CD4-positive, CD25-positive, alpha-beta regulatory T cell (primary cell): ENCODE data around the gene MLLT10. TPM values are rescaled to one million over a fixed set of nuclear protein-coding genes. Genes with fewer than 3 reads are reported as not detected.

Experiments
- ATAC-seq, 2 donors: fragments of 150-1000 bp; cut with Tn5 transposase; one replicate each; pipeline ENCODE4 v1.10.0; 2021; ENCODE audit warnings: low read depth in 2 of 2, moderate number of reproducible peaks in 2 of 2, moderate library complexity in 1 of 2
- DNase-seq, 3 donors: peaks; one replicate each; pipeline versions ENCODE4 v3.0.0 to v3.0.0-alpha.2; 2012 to 2022; ENCODE audit warnings: mixed read lengths in 1 of 3
- H3K27ac ChIP-seq: one replicate; pipeline ENCODE4 v1.7.0; 2013; ENCODE audit warnings: mild to moderate bottlenecking, low read length; ENCODE audit not compliant: insufficient read depth, poor library complexity, severe bottlenecking
- H3K27me3 ChIP-seq: one replicate; pipeline ENCODE4 v1.7.0; 2013; ENCODE audit warnings: low read length; ENCODE audit not compliant: control insufficient read depth, insufficient read depth
- H3K36me3 ChIP-seq: one replicate; pipeline ENCODE4 v1.7.0; 2013; ENCODE audit warnings: mild to moderate bottlenecking, low read length, moderate library complexity; ENCODE audit not compliant: control insufficient read depth, insufficient read depth
- H3K4me1 ChIP-seq: 2 replicates; pipeline ENCODE4 v1.7.0; 2013; ENCODE audit warnings: mild to moderate bottlenecking, low read length; ENCODE audit not compliant: insufficient read depth, control insufficient read depth, poor library complexity, severe bottlenecking
- H3K4me3 ChIP-seq: one replicate; pipeline ENCODE4 v1.7.0; 2013; ENCODE audit warnings: low read depth, mild to moderate bottlenecking, low read length, moderate library complexity
- H3K9me3 ChIP-seq, 2 experiments: 1 replicate in 1 of 2; 2 replicates in 1 of 2; pipeline ENCODE4 v1.7.0; 2013; ENCODE audit warnings: low read length in 2 of 2, mild to moderate bottlenecking in 1 of 2, moderate library complexity in 1 of 2; ENCODE audit not compliant: control insufficient read depth in 2 of 2
- H3K27ac Mint-ChIP-seq, 3 donors: one replicate each; pipeline ENCODE4 v1.8.0; 2020 to 2022; ENCODE audit warnings: mild to moderate bottlenecking in 3 of 3, mixed read lengths in 3 of 3, moderate library complexity in 2 of 3
- H3K27me3 Mint-ChIP-seq: one replicate; pipeline ENCODE4 v1.8.0; 2022; ENCODE audit warnings: mild to moderate bottlenecking, mixed read lengths
- H3K36me3 Mint-ChIP-seq: one replicate; pipeline ENCODE4 v1.8.0; 2020; ENCODE audit warnings: mixed read lengths
- H3K4me1 Mint-ChIP-seq, 4 donors: one replicate each; pipeline ENCODE4 v1.8.0; 2020 to 2022; ENCODE audit warnings: mixed read lengths in 4 of 4, mild to moderate bottlenecking in 1 of 4
- H3K4me3 Mint-ChIP-seq, 4 donors: one replicate each; pipeline ENCODE4 v1.8.0; 2020 to 2022; ENCODE audit warnings: mild to moderate bottlenecking in 4 of 4, mixed read lengths in 4 of 4, moderate library complexity in 3 of 4
- H3K9me3 Mint-ChIP-seq, 7 donors: one replicate each; pipeline ENCODE4 v1.8.0; 2020 to 2022; ENCODE audit warnings: mixed read lengths in 7 of 7, mild to moderate bottlenecking in 3 of 7, moderate library complexity in 2 of 7
- polyA plus RNA-seq, 4 donors: library from polyadenylated mRNA; unstranded; fragments of 300-500 nt; fragmentation: Illumina TruSeq; gene quantifications; one replicate each; pipeline ENCODE4 v1.2.3, GENCODE V29; 2021
- total RNA-seq: library from RNA; stranded (reverse); gene quantifications from one replicate; pipeline ENCODE4 v1.2.3, GENCODE V29; 2022

Gene MLLT10
- total and polyA plus RNA-seq, 5 donors from 2014 or later, result 5.8 to 81.9 (median 8.1) TPM

GRCh38 chr10:21520509-21520908, 13.5 kb upstream of the MLLT10 start:
- Mint-ChIP-seq H3K4me1 (peaks cover 31 to 51% (median 43%) of the 10 kb centered on the region in 4 donors), H3K27ac (no peak overlapping the region), H3K27me3 (peaks cover 75% of the 10 kb centered on the region), H3K9me3 (peaks cover 0 to 2% (median 0%) of the 10 kb centered on the region in 7 donors), H3K4me3 (peak overlapping the region in 2 of 4 donors; percentile 77 to 93), H3K36me3 (no peaks in the 10 kb centered on the region)
- Histone ChIP-seq H3K4me1 (peaks cover 46% of the 10 kb centered on the region), H3K27me3 (peaks cover 47% of the 10 kb centered on the region), H3K4me3 (no peak overlapping the region), H3K9me3 (no peaks in the 10 kb centered on the region), H3K36me3 (no peaks in the 10 kb centered on the region), H3K27ac (no peak overlapping the region)
- no peak for ATAC-seq
- no peak for DNase-seq

DNA sequence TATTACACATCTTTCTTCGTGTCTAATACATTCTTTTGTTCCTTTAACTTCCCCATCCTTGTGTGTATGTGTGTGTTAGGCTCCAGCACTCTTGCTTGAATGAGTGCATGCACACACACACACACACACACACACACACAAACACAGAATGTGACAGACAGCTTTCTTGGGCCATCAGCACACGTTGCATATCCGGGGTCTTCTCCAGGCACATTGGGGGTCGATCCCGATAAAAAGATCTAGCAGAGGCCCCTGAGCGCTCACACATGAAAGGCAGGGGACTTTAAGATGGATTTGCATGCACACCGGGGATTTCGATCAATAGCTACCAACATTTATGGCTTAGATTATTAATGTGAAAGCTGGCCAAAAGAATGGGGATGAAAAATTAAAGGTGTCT, 13.1 kb upstream of the MLLT10 start:
- no peak overlapping the region for H3K4me3 ChIP-seq
- no peaks in the 10 kb centered on the region for H3K9me3 ChIP-seq
- no peaks in the 10 kb centered on the region for H3K36me3 ChIP-seq
- H3K27me3 ChIP-seq, result peaks cover 43% of the 10 kb centered on the region
- H3K9me3 Mint-ChIP-seq, result peaks cover 0 to 2% (median 0%) of the 10 kb centered on the region in 7 donors
- peaks cover 49% of the 10 kb centered on the region for H3K4me1 ChIP-seq
- H3K4me3 Mint-ChIP-seq, result peak overlapping the region in 2 of 4 donors; percentile 77 to 93
- H3K4me1 Mint-ChIP-seq, result peaks cover 27 to 48% (median 42%) of the 10 kb centered on the region in 4 donors
- DNase-seq (no peak), ATAC-seq (no peak)
- H3K36me3 Mint-ChIP-seq, result no peaks in the 10 kb centered on the region
- no peak overlapping the region for H3K27ac ChIP-seq
- H3K27ac Mint-ChIP-seq, result no peak overlapping the region
- peaks cover 73% of the 10 kb centered on the region for H3K27me3 Mint-ChIP-seq

DNA sequence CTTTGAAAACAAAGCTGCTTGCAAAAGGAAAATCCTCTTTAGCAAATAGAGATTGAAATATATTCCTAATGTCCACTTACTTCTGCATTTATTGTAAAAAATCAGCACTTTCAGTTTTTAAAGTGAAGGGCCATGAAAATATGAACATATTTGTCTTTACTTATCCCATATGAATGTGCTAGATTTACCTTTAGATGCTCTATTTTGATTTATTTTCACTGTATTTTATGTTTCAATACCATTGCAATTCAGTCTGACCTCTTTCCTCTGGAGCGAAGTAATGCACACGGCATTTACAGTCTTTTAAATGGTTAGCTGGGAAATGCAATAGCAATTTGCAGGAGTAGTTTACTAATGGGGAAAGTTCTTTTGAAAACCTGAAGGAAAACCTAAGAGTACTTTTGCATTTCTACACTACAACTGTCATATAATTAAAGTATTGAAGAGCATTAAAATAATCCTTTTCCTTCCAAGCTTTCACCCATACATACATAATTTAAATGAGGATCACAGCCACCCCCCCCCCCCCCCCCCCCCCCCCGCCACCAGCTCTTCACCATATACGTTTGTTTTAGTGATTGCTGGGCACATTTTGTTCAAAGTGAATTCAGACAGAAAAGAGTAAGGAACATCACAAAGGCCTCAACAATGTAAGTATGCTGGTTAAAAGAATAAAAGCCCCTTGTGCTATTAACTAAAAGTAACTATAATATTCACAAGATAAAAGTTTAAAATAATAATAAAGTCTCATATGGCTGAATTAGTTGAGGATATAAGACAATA, 12.1 kb upstream of the MLLT10 start:
- H3K9me3 ChIP-seq, result no peaks in the 10 kb centered on the region
- peaks cover 0 to 2% (median 0%) of the 10 kb centered on the region in 7 donors for H3K9me3 Mint-ChIP-seq
- H3K27me3 ChIP-seq, result peaks cover 46% of the 10 kb centered on the region
- peak overlapping the region in 1 of 4 donors; percentile 0 for H3K4me3 Mint-ChIP-seq
- H3K27me3 Mint-ChIP-seq, result peaks cover 76% of the 10 kb centered on the region
- H3K4me3 ChIP-seq, result no peak overlapping the region
- H3K4me1 ChIP-seq, result peaks cover 53% of the 10 kb centered on the region
- peaks cover 30 to 52% (median 43%) of the 10 kb centered on the region in 4 donors for H3K4me1 Mint-ChIP-seq
- no peak overlapping the region for H3K27ac ChIP-seq
- DNase-seq (no peak), ATAC-seq (no peak)
- H3K36me3 Mint-ChIP-seq, result no peaks in the 10 kb centered on the region
- H3K36me3 ChIP-seq, result no peaks in the 10 kb centered on the region
- peak overlapping the region in 1 of 3 donors; percentile 57 for H3K27ac Mint-ChIP-seq

DNA sequence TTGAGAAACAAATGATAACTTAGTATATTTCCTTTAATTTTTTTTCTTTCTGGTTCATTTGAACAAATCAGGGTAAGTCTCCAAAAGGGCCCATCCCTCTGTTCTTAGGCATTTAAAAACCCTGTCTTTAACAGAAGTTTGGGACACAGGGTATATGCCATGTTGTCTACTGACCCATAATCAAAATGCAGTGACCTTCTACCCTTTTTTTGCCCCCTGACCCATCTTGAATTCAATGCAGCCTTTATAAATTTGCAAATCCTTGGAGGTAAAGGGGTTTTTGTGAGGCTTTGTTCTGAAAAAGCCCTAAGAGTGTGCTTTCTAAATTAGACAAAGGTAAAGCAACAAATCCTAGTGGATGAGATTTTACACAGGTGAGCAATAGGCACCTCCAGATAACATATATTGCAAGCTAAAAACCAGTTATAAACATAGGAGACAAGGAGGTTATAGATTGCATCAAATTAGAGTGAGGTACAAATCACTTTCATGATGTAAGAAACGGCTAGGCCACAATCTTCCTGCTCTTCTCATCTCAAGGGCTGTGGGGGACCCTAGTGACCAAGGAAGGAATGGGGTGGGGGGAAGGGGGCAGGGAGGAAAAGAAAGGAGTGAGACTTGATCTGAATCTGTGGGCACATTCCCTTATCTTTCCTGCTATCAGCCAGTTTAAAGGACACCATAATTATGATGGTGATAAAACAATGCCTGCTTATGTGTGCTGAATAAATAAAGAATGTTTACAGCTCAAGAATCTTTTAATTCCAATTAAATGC, 11.2 kb upstream of the MLLT10 start:
- Histone ChIP-seq H3K4me3 (no peak overlapping the region), H3K27ac (no peak overlapping the region), H3K4me1 (peaks cover 53% of the 10 kb centered on the region), H3K9me3 (no peaks in the 10 kb centered on the region), H3K36me3 (no peaks in the 10 kb centered on the region), H3K27me3 (peaks cover 45% of the 10 kb centered on the region)
- Mint-ChIP-seq H3K9me3 (peaks cover 0 to 3% (median 0%) of the 10 kb centered on the region in 7 donors), H3K27me3 (peaks cover 77% of the 10 kb centered on the region), H3K36me3 (no peaks in the 10 kb centered on the region), H3K4me1 (peaks cover 31 to 51% (median 41%) of the 10 kb centered on the region in 4 donors), H3K27ac (no peak overlapping the region), H3K4me3 (peak overlapping the region in 2 of 4 donors; percentile 69 to 79)
- DNase-seq, result no peak
- ATAC-seq, result no peak

DNA sequence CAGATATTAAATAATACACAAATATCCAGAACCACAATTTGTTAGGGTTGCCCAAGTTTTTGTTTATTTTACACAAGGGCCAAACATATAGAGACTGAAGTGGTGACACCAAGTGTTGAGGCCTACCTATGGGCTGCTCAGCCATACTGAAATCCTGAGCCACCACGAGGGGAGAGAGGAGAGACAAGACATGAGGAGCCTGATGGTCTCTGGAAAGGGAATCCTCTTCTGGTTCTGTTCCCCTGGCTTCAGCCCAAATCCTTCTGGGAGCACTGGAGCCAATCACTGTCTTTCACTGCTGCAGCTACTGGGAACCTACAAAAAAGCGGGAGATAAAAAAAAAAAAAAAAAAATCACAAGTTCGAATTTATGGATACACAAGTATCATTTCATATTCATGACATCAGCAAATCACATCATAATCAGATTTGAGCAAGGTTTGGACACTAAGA, 10.4 kb upstream of the MLLT10 start:
- DNase-seq (no peak), ATAC-seq (no peak)
- no peak overlapping the region for H3K4me3 ChIP-seq
- Mint-ChIP-seq H3K27ac (no peak overlapping the region), H3K27me3 (peaks cover 77% of the 10 kb centered on the region), H3K36me3 (no peaks in the 10 kb centered on the region), H3K9me3 (peaks cover 0 to 3% (median 0%) of the 10 kb centered on the region in 7 donors), H3K4me1 (peaks cover 25 to 47% (median 37%) of the 10 kb centered on the region in 4 donors), H3K4me3 (peak overlapping the region in 1 of 4 donors; percentile 79)
- H3K4me1 ChIP-seq, result peaks cover 46% of the 10 kb centered on the region
- no peaks in the 10 kb centered on the region for H3K9me3 ChIP-seq
- H3K27me3 ChIP-seq, result peaks cover 39% of the 10 kb centered on the region
- H3K27ac ChIP-seq, result no peak overlapping the region
- no peaks in the 10 kb centered on the region for H3K36me3 ChIP-seq

DNA sequence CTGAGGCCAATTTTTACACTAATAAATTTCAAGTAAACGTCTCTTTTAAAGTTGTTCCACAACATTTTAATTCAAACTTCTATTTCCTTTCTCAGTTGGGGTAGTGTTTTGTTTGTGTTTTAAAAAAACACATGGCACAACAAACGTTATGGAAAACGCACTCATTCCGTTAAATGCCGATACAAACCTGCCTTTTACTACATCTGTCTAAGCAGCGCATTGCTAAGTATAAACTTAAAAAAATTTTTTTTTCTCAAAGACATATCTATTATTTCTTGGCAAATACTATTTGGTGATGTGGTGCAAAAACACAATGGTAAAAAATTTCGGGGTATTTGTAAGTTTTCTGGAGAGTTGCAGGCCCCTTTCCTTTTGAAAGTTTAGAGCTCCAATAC, 9.9 kb upstream of the MLLT10 start:
- DNase-seq, result no peak
- no peaks in the 10 kb centered on the region for H3K36me3 ChIP-seq
- Mint-ChIP-seq H3K36me3 (no peaks in the 10 kb centered on the region), H3K9me3 (peaks cover 0 to 3% (median 0%) of the 10 kb centered on the region in 7 donors), H3K27me3 (peaks cover 76% of the 10 kb centered on the region), H3K4me3 (peak overlapping the region in 2 of 4 donors; percentile 65 to 87), H3K27ac (no peak overlapping the region), H3K4me1 (peaks cover 24 to 44% (median 34%) of the 10 kb centered on the region in 4 donors)
- peaks cover 41% of the 10 kb centered on the region for H3K4me1 ChIP-seq
- H3K4me3 ChIP-seq, result no peak overlapping the region
- no peak for ATAC-seq
- H3K27me3 ChIP-seq, result peaks cover 37% of the 10 kb centered on the region
- H3K9me3 ChIP-seq, result no peaks in the 10 kb centered on the region
- H3K27ac ChIP-seq, result no peak overlapping the region

GRCh38 chr10:21524526-21525366, 9.3 kb upstream of the MLLT10 start:
- Mint-ChIP-seq H3K36me3 (no peaks in the 10 kb centered on the region), H3K27ac (peak overlapping the region; percentile 95 to 97 (median 95)), H3K27me3 (peaks cover 75% of the 10 kb centered on the region), H3K9me3 (peaks cover 0 to 3% (median 0%) of the 10 kb centered on the region in 7 donors), H3K4me1 (peaks cover 21 to 38% (median 30%) of the 10 kb centered on the region in 4 donors), H3K4me3 (peak overlapping the region; percentile 87 to 97 (median 92))
- H3K36me3 ChIP-seq, result no peaks in the 10 kb centered on the region
- no peak for DNase-seq
- ATAC-seq, result no peak
- peak overlapping the region; percentile 68 for H3K27ac ChIP-seq
- H3K4me1 ChIP-seq, result peaks cover 34% of the 10 kb centered on the region
- H3K4me3 ChIP-seq, result peak overlapping the region; percentile 75
- peaks cover 31% of the 10 kb centered on the region for H3K27me3 ChIP-seq
- no peaks in the 10 kb centered on the region for H3K9me3 ChIP-seq
